ENCODE results near the gene CPN2. TPM values are rescaled to one million over a fixed set of nuclear protein-coding genes. Genes with fewer than 3 reads are reported as not detected.

CPN2 gene
- total RNA-seq, 1 experiment from 2014 or later = not detected

DNA sequence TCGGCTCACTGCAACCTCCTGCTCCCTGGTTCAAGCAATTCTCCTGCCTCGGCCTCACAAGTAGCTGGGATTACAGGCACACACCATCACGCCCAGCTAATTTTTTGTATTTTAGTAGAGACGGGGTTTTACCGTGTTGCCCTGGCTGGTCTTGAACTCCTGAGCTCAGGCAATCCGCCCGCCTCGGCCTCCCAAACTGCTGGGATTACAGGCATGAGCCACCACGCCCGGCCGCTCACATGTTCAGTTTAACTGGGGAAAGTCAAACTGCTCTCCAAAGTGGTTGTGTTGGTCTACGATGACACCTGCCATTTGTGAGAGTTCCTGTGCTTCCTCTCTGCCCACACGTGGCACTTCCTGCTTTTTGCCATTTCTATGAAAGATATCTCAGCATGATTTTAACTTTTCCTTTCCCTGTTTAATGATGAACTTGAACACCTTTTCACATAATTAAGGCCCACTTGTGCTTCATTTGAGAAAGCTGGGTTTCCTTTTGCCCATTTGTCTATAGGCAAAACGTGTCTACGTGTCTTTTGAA lies 48.8 kb upstream of the CPN2 start:
- H3K23me2 ChIP-seq (ENCODE audit: insufficient read length, low read depth, low read length, poor library complexity, severe bottlenecking) = peaks cover 11% of the 10 kb centered on the region
- H3K4me1 ChIP-seq (ENCODE audit: insufficient read depth, low read length) = peaks cover 2% of the 10 kb centered on the region; the same call in 1 of the 2 replicates
- H3K23ac ChIP-seq (ENCODE audit: insufficient read length, low read depth, low read length) = no peak overlapping the region
- H3K56ac ChIP-seq (ENCODE audit: insufficient read length, low read depth, low read length) = no peak overlapping the region
- H4K91ac ChIP-seq (ENCODE audit: insufficient read length, low read depth, low read length) = no peak overlapping the region
- Mint-ChIP-seq H3K9me3 (no peaks in the 10 kb centered on the region; a peak in 1 of 5 replicates), H3K27me3 (ENCODE audit: low read depth) (peaks cover 2% of the 10 kb centered on the region; the same call in 1 of the 2 replicates), H3K36me3 (ENCODE audit: insufficient read depth in 1 of 3, low read depth in 3 of 3) (no peaks in the 10 kb centered on the region; a peak in 1 of 7 replicates), H3K4me3 (no peak overlapping the region), H3K4me1 (peaks cover 8 to 25% of the 10 kb centered on the region in 2 experiments), H3K27ac (no peak overlapping the region; a peak in 1 of 7 replicates)
- no peak overlapping the region for H3K18ac ChIP-seq (ENCODE audit: insufficient read length, low read depth, low read length)
- no peak overlapping the region for H3K4me2 ChIP-seq (ENCODE audit: insufficient read depth, insufficient read length, low read length)
- no peak overlapping the region for H3T11ph ChIP-seq (ENCODE audit: low read length)
- H3K14ac ChIP-seq (ENCODE audit: insufficient read depth, low read length) = no peak overlapping the region
- H3K79me1 ChIP-seq (ENCODE audit: insufficient read depth, low read depth, low read length, poor library complexity, severe bottlenecking) = no peaks in the 10 kb centered on the region
- H2BK5ac ChIP-seq (ENCODE audit: insufficient read length, low read length) = no peak overlapping the region
- no peak overlapping the region for H2AK5ac ChIP-seq (ENCODE audit: insufficient read length, low read length)
- no peak overlapping the region for H2BK120ac ChIP-seq (ENCODE audit: low read depth, low read length, poor library complexity, severe bottlenecking)
- no peak overlapping the region for H4K5ac ChIP-seq (ENCODE audit: insufficient read length, low read depth, low read length)
- DNase-seq = no peak
- peaks cover 16% of the 10 kb centered on the region; the same call in 1 of the 2 replicates for H3K27me3 ChIP-seq (ENCODE audit: insufficient read depth, low read length)
- H2BK15ac ChIP-seq (ENCODE audit: low read depth, low read length) = no peak overlapping the region
- H4K8ac ChIP-seq (replicated peaks; ENCODE audit: insufficient read length, low read depth, low read length) = no peak overlapping the region
- no peak overlapping the region for H3K4ac ChIP-seq (ENCODE audit: low read depth, low read length)
- H4K20me1 ChIP-seq (ENCODE audit: control insufficient read depth, insufficient read depth, insufficient read length) = no peaks in the 10 kb centered on the region
- no peaks in the 10 kb centered on the region for H3K79me2 ChIP-seq (ENCODE audit: insufficient read depth, low read length)
- no peak overlapping the region for H2AFZ ChIP-seq (ENCODE audit: low read length)
- H2BK12ac ChIP-seq (ENCODE audit: insufficient read length, low read depth, low read length) = no peak overlapping the region
- no peak overlapping the region for H3K9ac ChIP-seq (ENCODE audit: extremely low read depth, insufficient read length, low read length)
- no peak overlapping the region for H3K27ac ChIP-seq (ENCODE audit: insufficient read length, low read depth, low read length)
- no peaks in the 10 kb centered on the region for H3K9me3 ChIP-seq (ENCODE audit: control insufficient read depth, low read depth, low read length)
- H2BK20ac ChIP-seq (ENCODE audit: low read depth, low read length, poor library complexity, severe bottlenecking) = no peak overlapping the region
- TF ChIP-seq, protein P1, sequence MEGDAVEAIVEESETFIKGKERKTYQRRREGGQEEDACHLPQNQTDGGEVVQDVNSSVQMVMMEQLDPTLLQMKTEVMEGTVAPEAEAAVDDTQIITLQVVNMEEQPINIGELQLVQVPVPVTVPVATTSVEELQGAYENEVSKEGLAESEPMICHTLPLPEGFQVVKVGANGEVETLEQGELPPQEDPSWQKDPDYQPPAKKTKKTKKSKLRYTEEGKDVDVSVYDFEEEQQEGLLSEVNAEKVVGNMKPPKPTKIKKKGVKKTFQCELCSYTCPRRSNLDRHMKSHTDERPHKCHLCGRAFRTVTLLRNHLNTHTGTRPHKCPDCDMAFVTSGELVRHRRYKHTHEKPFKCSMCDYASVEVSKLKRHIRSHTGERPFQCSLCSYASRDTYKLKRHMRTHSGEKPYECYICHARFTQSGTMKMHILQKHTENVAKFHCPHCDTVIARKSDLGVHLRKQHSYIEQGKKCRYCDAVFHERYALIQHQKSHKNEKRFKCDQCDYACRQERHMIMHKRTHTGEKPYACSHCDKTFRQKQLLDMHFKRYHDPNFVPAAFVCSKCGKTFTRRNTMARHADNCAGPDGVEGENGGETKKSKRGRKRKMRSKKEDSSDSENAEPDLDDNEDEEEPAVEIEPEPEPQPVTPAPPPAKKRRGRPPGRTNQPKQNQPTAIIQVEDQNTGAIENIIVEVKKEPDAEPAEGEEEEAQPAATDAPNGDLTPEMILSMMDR (conservative IDR thresholded peaks at IDR 0.05) = no peak
- no CpG with 5 or more reads among the region's 15 CpGs for WGBS (ENCODE audit: extremely low coverage, insufficient read length, low lambda C conversion rate)

All from H9 (cell line).